Measurements from ENCODE around the gene OAT.

OAT gene

GRCh38 chr10:124408357-124408756 is 10.4 kb downstream of the OAT start:
- H3K79me2 ChIP-seq (ENCODE audit: insufficient read depth, low read length) = no peaks in the 10 kb centered on the region
- H3K4me1 ChIP-seq (ENCODE audit: insufficient read depth, low read length) = peaks cover 5% of the 10 kb centered on the region
- no peaks in the 10 kb centered on the region for H3K27me3 ChIP-seq (ENCODE audit: insufficient read depth, low read length, poor library complexity)
- H3K4me2 ChIP-seq (ENCODE audit: insufficient read depth, low read length) = no peak overlapping the region
- no peak for TF ChIP-seq EZH2 (IDR thresholded peaks at IDR 0.05; ENCODE audit: borderline replicate concordance, low read depth, low read length, severe bottlenecking)
- TF ChIP-seq CTCF (IDR thresholded peaks at IDR 0.05; ENCODE audit: borderline replicate concordance, extremely low read depth, low read length, poor library complexity, severe bottlenecking) = no peak
- H3K27ac ChIP-seq (ENCODE audit: low read length) = no peak overlapping the region
- no peak for DNase-seq
- no peaks in the 10 kb centered on the region for H3K36me3 ChIP-seq (ENCODE audit: insufficient read depth, low read length)
- no peak overlapping the region for H3K9ac ChIP-seq (ENCODE audit: low read depth, low read length)
- no peak overlapping the region for H2AFZ ChIP-seq (ENCODE audit: low read depth, low read length)
- H4K20me1 ChIP-seq (ENCODE audit: insufficient read depth, low read length) = no peaks in the 10 kb centered on the region
- ATAC-seq (ENCODE audit: insufficient read depth, low read depth) = no peak
- no peaks in the 10 kb centered on the region for H3K9me3 ChIP-seq (ENCODE audit: insufficient read depth, low read length, severe bottlenecking)
- no peak overlapping the region for H3K4me3 ChIP-seq (ENCODE audit: low read depth in 1 of 2, low read length in 2 of 2)

GRCh38 chr10:124407456-124407855 is 11.3 kb downstream of the OAT start:
- Histone ChIP-seq H3K27ac (ENCODE audit: low read length) (no peak overlapping the region), H3K4me1 (ENCODE audit: insufficient read depth, low read length) (peaks cover 9% of the 10 kb centered on the region), H4K20me1 (ENCODE audit: insufficient read depth, low read length) (no peaks in the 10 kb centered on the region), H3K27me3 (ENCODE audit: insufficient read depth, low read length, poor library complexity) (no peaks in the 10 kb centered on the region), H3K4me2 (ENCODE audit: insufficient read depth, low read length) (no peak overlapping the region), H3K4me3 (ENCODE audit: low read depth in 1 of 2, low read length in 2 of 2) (no peak overlapping the region), H2AFZ (ENCODE audit: low read depth, low read length) (no peak overlapping the region), H3K79me2 (ENCODE audit: insufficient read depth, low read length) (no peaks in the 10 kb centered on the region), H3K36me3 (ENCODE audit: insufficient read depth, low read length) (no peaks in the 10 kb centered on the region), H3K9me3 (ENCODE audit: insufficient read depth, low read length, severe bottlenecking) (no peaks in the 10 kb centered on the region), H3K9ac (ENCODE audit: low read depth, low read length) (no peak overlapping the region)
- no peak for ATAC-seq (ENCODE audit: insufficient read depth, low read depth)
- TF ChIP-seq CTCF (IDR thresholded peaks at IDR 0.05; ENCODE audit: borderline replicate concordance, extremely low read depth, low read length, poor library complexity, severe bottlenecking) (no peak), EZH2 (IDR thresholded peaks at IDR 0.05; ENCODE audit: borderline replicate concordance, low read depth, low read length, severe bottlenecking) (no peak)
- no peak for DNase-seq

- no peak overlapping the region for H3K4me3 ChIP-seq (ENCODE audit: low read depth in 1 of 2, low read length in 2 of 2)
- no peaks in the 10 kb centered on the region for H4K20me1 ChIP-seq (ENCODE audit: insufficient read depth, low read length)
- peak; percentile 100 for ATAC-seq (ENCODE audit: insufficient read depth, low read depth)
- no peaks in the 10 kb centered on the region for H3K27me3 ChIP-seq (ENCODE audit: insufficient read depth, low read length, poor library complexity)
- no peak overlapping the region; the same call in 1 of the 2 replicates for H3K9ac ChIP-seq (ENCODE audit: low read depth, low read length)
- no peaks in the 10 kb centered on the region for H3K79me2 ChIP-seq (ENCODE audit: insufficient read depth, low read length)
- peak overlapping the region; percentile 14; the same call in 1 of the 2 replicates for H3K4me2 ChIP-seq (ENCODE audit: insufficient read depth, low read length)
- no peaks in the 10 kb centered on the region for H3K36me3 ChIP-seq (ENCODE audit: insufficient read depth, low read length)
- peak; percentile 59 for DNase-seq
- H3K9me3 ChIP-seq (ENCODE audit: insufficient read depth, low read length, severe bottlenecking) = no peaks in the 10 kb centered on the region
- H3K27ac ChIP-seq (ENCODE audit: low read length) = peak overlapping the region; percentile 18; the same call in 1 of the 2 replicates
- H2AFZ ChIP-seq (ENCODE audit: low read depth, low read length) = peak overlapping the region; percentile 72
- TF ChIP-seq EZH2 (IDR thresholded peaks at IDR 0.05; ENCODE audit: borderline replicate concordance, low read depth, low read length, severe bottlenecking) (no peak), CTCF (IDR thresholded peaks at IDR 0.05; ENCODE audit: borderline replicate concordance, extremely low read depth, low read length, poor library complexity, severe bottlenecking) (peak; percentile 83)
- H3K4me1 ChIP-seq (ENCODE audit: insufficient read depth, low read length) = peaks cover 9% of the 10 kb centered on the region
Measured at GRCh38 chr10:124403548-124403947, 15.2 kb downstream of the OAT start.

- no peak overlapping the region for H3K4me3 ChIP-seq (ENCODE audit: low read depth in 1 of 2, low read length in 2 of 2)
- no peak for DNase-seq
- no peak overlapping the region for H3K9ac ChIP-seq (ENCODE audit: low read depth, low read length)
- no peak overlapping the region for H3K27ac ChIP-seq (ENCODE audit: low read length)
- H3K79me2 ChIP-seq (ENCODE audit: insufficient read depth, low read length) = no peaks in the 10 kb centered on the region
- TF ChIP-seq EZH2 (IDR thresholded peaks at IDR 0.05; ENCODE audit: borderline replicate concordance, low read depth, low read length, severe bottlenecking) (no peak), CTCF (IDR thresholded peaks at IDR 0.05; ENCODE audit: borderline replicate concordance, extremely low read depth, low read length, poor library complexity, severe bottlenecking) (no peak)
- H3K4me2 ChIP-seq (ENCODE audit: insufficient read depth, low read length) = no peak overlapping the region
- no peaks in the 10 kb centered on the region for H3K9me3 ChIP-seq (ENCODE audit: insufficient read depth, low read length, severe bottlenecking)
- no peaks in the 10 kb centered on the region for H3K36me3 ChIP-seq (ENCODE audit: insufficient read depth, low read length)
- no peaks in the 10 kb centered on the region for H3K27me3 ChIP-seq (ENCODE audit: insufficient read depth, low read length, poor library complexity)
- H2AFZ ChIP-seq (ENCODE audit: low read depth, low read length) = peak overlapping the region; percentile 72
- H4K20me1 ChIP-seq (ENCODE audit: insufficient read depth, low read length) = no peaks in the 10 kb centered on the region
- H3K4me1 ChIP-seq (ENCODE audit: insufficient read depth, low read length) = peaks cover 9% of the 10 kb centered on the region
- ATAC-seq (ENCODE audit: insufficient read depth, low read depth) = no peak
Measured at GRCh38 chr10:124402273-124402672, 16.4 kb downstream of the OAT start.
